ENCODE results near the gene GCGR.

- TF ChIP-seq EZH2 (IDR thresholded peaks at IDR 0.05; ENCODE audit: low read depth, unreplicated experiment) = no peak
- no peak for TF ChIP-seq CTCF (conservative IDR thresholded peaks at IDR 0.05; ENCODE audit: low read depth in 2 of 2)
- TF ChIP-seq EZH2phosphoT487 (IDR thresholded peaks at IDR 0.05; ENCODE audit: unreplicated experiment) = no peak
- no peak for TF ChIP-seq POLR2AphosphoS5 (IDR thresholded peaks at IDR 0.05; ENCODE audit: low read depth)
- no peak for TF ChIP-seq REST (IDR thresholded peaks at IDR 0.05; ENCODE audit: unreplicated experiment)
- no peak for TF ChIP-seq JUNB (IDR thresholded peaks at IDR 0.05; ENCODE audit: unreplicated experiment)
- no peak for TF ChIP-seq CREB1 (CRISPR knock-in tag; IDR thresholded peaks at IDR 0.05; ENCODE audit: low read depth)
- TF ChIP-seq STAT1 (IDR thresholded peaks at IDR 0.05; ENCODE audit: unreplicated experiment) = no peak
- no peak for TF ChIP-seq ETS1 (IDR thresholded peaks at IDR 0.05)
- TF ChIP-seq NANOG (IDR thresholded peaks at IDR 0.05; ENCODE audit: borderline replicate concordance) = no peak
- no peak for TF ChIP-seq ZNF331 (CRISPR knock-in tag; IDR thresholded peaks at IDR 0.05; ENCODE audit: low read depth)
- TF ChIP-seq ZNF114 (CRISPR knock-in tag; IDR thresholded peaks at IDR 0.05) = no peak
- TF ChIP-seq ZNF462 (CRISPR knock-in tag; IDR thresholded peaks at IDR 0.05) = no peak
These were observed 6.5 kb downstream of the GCGR start for GRCh38 chr17:81810476-81810875.

Measured in GM23338 (cell line).